ENCODE data around the gene KIAA1549.

The KIAA1549 gene

DNA sequence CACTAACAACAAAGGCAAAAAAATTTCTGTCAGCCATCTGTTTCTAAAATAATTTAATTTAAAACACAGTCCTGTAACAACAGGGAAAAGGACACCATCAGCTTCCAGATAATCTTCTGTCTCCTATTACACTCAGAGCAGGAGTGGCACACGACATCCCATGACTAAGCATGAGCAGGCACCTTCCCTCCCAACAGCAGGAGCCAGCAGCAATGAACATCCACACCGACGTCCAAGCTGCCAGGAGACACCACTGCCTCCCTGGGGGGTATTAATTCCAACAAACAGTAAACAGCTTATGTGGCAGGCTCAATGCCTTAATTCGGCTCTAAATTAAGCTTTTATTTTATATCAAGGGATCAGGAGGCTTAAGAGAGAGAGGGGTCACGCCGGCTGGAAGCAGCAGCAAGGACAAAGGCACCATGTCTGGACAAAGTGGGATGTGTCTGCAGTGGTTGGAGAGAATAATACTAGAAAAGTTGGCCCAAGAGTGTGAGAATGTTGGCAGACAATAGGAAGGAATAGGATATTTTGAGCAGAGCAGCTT, 45.7 kb downstream of the KIAA1549 start:
- DNase-seq (ENCODE audit: low read depth), result peak; percentile 92
- H3K4me3 ChIP-seq (ENCODE audit: control insufficient read depth, low read depth, low read length), result no peak overlapping the region

GRCh38 chr7:138934861-138935260, 46.3 kb downstream of the KIAA1549 start:
- DNase-seq (ENCODE audit: low read depth), result peak; percentile 33
- no peak overlapping the region for H3K4me3 ChIP-seq (ENCODE audit: control insufficient read depth, low read depth, low read length)
- TF ChIP-seq, protein P1, sequence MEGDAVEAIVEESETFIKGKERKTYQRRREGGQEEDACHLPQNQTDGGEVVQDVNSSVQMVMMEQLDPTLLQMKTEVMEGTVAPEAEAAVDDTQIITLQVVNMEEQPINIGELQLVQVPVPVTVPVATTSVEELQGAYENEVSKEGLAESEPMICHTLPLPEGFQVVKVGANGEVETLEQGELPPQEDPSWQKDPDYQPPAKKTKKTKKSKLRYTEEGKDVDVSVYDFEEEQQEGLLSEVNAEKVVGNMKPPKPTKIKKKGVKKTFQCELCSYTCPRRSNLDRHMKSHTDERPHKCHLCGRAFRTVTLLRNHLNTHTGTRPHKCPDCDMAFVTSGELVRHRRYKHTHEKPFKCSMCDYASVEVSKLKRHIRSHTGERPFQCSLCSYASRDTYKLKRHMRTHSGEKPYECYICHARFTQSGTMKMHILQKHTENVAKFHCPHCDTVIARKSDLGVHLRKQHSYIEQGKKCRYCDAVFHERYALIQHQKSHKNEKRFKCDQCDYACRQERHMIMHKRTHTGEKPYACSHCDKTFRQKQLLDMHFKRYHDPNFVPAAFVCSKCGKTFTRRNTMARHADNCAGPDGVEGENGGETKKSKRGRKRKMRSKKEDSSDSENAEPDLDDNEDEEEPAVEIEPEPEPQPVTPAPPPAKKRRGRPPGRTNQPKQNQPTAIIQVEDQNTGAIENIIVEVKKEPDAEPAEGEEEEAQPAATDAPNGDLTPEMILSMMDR (conservative IDR thresholded peaks at IDR 0.05; ENCODE audit: control insufficient read depth, insufficient read depth, low read depth, low read length), result no peak

More for the DNA sequence above, 45.7 kb downstream of the KIAA1549 start:
- TF ChIP-seq, protein P1 (conservative IDR thresholded peaks at IDR 0.05; ENCODE audit: control insufficient read depth, insufficient read depth, low read depth, low read length), result no peak

DNA sequence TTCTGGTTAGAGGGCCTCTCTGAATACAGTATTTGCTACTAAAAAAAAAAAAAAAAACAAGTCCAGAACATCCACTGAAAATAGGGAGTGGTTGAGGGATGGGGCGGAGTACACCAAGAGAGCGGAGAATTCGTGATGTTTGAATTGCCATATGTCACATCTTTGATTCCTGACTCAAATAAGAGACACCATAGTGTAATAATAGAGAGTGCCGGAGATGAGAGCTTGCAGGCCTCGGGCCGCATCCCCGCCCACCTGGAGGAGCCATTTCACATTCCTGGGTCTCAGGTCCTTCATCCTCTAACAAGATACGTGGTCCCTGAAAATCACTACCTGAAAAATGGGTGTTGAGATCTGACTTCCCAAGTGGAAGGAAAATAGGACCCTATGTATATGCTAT, 46.8 kb downstream of the KIAA1549 start:
- TF ChIP-seq, protein P1 (conservative IDR thresholded peaks at IDR 0.05; ENCODE audit: control insufficient read depth, insufficient read depth, low read depth, low read length), result no peak
- no peak for DNase-seq (ENCODE audit: low read depth)
- no peak overlapping the region for H3K4me3 ChIP-seq (ENCODE audit: control insufficient read depth, low read depth, low read length)

GRCh38 chr7:138932870-138933269, 48.3 kb downstream of the KIAA1549 start:
- H3K4me3 ChIP-seq (ENCODE audit: control insufficient read depth, low read depth, low read length), result no peak overlapping the region
- TF ChIP-seq, protein P1 (conservative IDR thresholded peaks at IDR 0.05; ENCODE audit: control insufficient read depth, insufficient read depth, low read depth, low read length), result no peak

GRCh38 chr7:138932427-138932826, 48.8 kb downstream of the KIAA1549 start:
- TF ChIP-seq, protein P1 (conservative IDR thresholded peaks at IDR 0.05; ENCODE audit: control insufficient read depth, insufficient read depth, low read depth, low read length), result no peak
- DNase-seq (ENCODE audit: low read depth), result no peak

More at GRCh38 chr7:138932870-138933269, 48.3 kb downstream of the KIAA1549 start:
- DNase-seq (ENCODE audit: low read depth), result no peak

GRCh38 chr7:138929969-138930368, 51.2 kb downstream of the KIAA1549 start:
- TF ChIP-seq, protein P1 (conservative IDR thresholded peaks at IDR 0.05; ENCODE audit: control insufficient read depth, insufficient read depth, low read depth, low read length), result no peak
- DNase-seq (ENCODE audit: low read depth), result no peak
- no peak overlapping the region for H3K4me3 ChIP-seq (ENCODE audit: control insufficient read depth, low read depth, low read length)

More at GRCh38 chr7:138932427-138932826, 48.8 kb downstream of the KIAA1549 start:
- H3K4me3 ChIP-seq (ENCODE audit: control insufficient read depth, low read depth, low read length), result no peak overlapping the region

- no peak overlapping the region for H3K4me3 ChIP-seq (ENCODE audit: control insufficient read depth, low read depth, low read length)
- TF ChIP-seq, protein P1 (conservative IDR thresholded peaks at IDR 0.05; ENCODE audit: control insufficient read depth, insufficient read depth, low read depth, low read length), result no peak
- DNase-seq (ENCODE audit: low read depth), result no peak
These were observed 55.0 kb downstream of the KIAA1549 start for GRCh38 chr7:138926241-138926612.

Measured in fibroblast of mammary gland (primary cell).